T-helper 9 cell (primary cell): ENCODE results near the gene OR52W1.
"Not testable (repeated sequence)": the region's sequence is repeated elsewhere in the genome, so short reads cannot be mapped to it uniquely, and the experiment has no call there.

Experiments
- DNase-seq: peaks from one replicate; pipeline ENCODE4 v3.0.0-alpha.2; 2020

The OR52W1 gene

DNA sequence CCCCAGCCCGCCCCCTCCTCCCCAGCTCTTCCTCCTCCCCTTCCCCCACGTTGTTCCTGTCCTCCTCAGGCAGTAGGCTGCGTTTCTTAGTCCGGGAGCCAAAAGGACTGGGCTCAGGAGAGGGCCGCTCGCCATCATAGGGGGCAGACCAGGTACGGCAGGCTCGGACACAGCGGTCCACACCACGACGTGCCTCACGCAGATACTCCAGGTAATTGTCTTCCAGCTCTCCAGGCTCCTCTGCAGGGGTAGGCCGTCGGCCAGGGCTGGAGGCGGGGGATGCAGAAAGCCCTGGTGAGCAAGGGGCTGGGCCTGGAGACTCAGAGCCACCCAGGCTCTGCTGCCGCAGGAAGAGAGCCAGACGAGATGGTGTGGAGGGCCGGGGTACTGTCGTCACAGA lies 18.7 kb downstream of the OR52W1 start:
- DNase-seq, result no peak

DNA sequence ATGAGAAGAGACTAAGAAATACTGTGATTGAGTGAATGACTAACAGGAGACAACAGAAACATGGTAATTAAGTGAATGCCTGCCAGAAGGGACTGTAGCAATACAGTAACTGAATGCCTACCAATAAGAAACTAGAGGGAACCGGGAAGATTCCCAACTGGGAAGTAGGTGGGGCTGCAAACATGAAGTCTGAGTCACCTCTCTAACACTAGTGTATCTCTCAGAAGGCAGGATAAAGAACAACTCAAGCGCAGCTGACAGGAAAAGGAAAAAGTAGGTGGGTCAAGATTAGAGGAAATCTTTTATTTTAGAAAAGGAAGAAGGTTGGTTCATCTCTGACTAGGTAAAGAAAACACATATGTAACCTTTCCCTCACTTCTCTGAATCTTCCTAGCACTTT lies 20.3 kb downstream of the OR52W1 start:
- DNase-seq, result no peak

DNA sequence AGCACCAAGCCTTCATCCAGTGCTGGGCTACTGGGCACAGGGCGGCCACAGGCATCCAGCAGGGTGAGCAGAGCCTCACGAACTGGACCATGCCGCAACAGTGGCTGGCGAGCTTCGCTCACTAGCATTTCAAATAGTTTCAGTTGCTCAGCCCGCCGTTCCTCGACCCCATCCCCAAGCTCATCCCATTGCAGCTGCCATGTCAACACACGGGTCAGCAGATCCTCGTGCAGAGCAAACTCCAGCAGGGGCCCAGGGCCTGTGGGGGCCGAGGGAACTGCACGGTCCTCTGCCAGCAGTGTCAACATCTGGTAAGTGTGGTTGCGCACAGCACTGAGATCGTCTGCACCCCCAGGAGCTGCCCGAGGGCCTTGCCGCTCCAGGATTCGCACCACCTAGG lies 24.8 kb downstream of the OR52W1 start:
- DNase-seq, result no peak

DNA sequence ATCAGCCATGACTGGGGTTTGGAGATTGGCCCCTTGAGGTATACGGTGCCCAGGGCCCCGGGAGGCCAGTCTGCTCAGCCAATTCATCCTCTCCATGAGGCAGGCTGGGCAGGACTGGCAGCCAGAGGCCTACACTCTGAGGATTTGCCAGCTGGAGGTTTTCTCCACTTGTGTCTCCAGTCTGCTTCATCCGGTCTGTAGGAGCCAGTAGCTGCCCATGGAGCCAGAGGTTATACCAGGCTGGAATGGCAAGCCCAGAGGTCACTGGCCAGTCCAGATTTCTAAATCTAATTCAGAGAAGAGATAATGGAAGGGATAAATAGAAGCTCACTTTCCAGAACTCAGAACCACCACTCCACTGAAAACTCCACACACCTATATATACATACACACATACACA lies 25.4 kb downstream of the OR52W1 start:
- DNase-seq, result no peak

DNA sequence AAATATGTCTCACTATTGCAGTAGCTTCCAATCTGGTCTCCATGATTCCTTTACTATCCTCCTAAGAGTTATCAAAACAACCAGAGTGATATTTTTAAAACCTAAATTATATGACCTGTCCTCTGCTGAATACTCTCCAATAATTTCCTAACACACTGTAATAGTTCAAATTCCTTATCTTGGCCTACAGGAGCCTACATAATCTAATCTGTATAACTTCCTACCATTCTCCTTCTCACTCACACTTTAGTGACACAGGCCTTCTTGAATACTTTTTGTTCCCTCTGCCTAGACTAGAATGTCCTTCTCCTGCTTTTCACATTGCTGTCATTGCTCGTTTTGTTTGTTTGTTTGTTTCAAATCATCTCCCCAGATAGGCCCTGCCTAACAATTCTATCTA lies 26.0 kb downstream of the OR52W1 start:
- DNase-seq, result no peak

DNA sequence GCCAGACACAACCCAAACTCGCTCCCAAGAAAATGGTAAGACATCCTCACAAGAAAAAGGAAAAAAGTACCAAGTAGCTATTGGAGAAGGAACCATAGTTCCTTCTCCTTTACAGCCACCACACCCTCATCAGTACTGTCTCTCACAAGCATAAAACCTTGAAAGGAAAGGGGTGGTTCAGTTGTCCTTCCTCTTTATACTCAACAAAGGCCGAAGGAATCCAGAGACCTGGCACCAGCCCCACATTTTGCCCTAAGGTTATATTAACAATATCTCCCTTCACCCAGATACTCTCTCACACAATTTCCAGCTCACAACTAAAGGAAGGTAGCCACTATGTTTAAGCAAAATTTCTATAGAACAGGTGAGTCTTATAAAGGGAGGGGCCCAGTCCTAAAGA lies 26.9 kb downstream of the OR52W1 start:
- no peak for DNase-seq

DNA sequence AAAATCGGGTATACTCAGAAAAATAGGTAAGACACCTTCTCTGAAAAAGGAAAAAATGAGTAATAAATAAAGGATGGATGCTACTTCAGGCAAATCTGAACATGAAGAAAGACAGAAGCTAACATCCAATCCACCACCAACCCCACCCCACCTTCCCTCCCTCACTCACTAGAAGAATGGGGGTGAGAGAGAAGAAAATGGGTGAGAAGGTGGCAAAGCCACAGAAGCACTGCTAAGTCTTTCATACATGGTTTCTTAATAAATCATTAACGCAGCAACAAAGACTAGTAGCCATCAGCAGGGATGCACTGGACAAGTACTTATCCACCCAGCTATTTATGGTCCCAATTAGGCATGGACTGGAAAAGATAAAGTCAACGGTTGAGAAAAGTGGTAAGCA lies 29.5 kb downstream of the OR52W1 start:
- no peak for DNase-seq

DNA sequence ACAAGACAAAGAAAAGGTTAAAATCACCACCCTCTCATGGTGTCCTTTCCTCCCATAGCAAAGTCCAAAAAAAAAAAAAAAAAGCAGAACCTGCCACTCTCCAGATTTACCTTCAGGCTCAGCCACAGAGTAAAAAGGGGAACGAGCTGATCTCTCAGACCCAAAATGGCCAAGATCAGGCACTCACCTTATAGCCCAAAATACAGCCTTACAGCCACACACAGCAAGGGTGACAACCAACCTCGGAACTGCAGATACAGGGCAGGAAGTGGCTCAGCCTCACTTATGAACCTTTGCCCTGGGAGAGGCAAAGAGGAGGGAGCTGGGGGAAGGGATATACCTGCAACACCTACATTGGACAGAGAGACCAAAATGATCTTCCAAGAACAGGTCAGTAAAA lies 30.9 kb downstream of the OR52W1 start:
- no peak for DNase-seq

DNA sequence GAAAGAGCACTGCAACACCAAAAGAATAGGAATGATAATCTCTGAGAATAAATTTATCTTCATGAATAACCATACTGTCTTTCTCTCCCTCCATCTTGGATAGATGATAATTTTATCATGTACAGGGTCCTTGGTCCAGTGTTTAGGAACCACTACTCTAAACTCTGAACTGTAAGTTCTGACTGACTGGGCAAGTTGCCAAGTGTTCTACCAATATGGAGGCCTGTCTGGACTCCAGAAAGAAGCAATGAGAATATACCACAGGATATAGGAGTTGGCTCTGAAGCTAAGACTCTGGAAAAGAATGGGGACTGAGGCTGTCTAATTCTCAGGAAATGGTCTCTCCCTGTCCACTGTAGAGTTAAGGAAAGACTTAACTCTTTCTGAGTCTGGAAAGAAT lies 33.9 kb downstream of the OR52W1 start:
- DNase-seq, result no peak

DNA sequence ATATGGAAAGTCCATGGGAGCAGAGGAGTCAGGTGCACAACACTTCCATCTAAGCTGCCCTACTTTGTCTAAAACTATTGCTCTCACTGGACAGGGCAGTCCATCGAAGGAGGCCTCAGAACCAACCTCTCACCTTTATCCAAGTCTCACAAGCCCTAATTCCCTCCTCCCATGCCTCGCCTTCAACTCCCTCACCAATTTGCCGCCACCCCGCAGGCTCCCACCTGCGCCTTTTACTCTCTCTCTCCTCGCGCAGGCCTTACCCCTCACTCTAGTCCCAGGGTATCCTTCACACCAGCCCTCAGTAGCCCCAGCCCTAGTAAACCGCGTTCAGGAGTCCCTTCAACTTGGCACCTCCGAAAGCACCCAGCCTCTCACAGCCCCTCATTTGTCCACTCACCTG lies 35.0 kb downstream of the OR52W1 start:
- DNase-seq, result no peak

DNA sequence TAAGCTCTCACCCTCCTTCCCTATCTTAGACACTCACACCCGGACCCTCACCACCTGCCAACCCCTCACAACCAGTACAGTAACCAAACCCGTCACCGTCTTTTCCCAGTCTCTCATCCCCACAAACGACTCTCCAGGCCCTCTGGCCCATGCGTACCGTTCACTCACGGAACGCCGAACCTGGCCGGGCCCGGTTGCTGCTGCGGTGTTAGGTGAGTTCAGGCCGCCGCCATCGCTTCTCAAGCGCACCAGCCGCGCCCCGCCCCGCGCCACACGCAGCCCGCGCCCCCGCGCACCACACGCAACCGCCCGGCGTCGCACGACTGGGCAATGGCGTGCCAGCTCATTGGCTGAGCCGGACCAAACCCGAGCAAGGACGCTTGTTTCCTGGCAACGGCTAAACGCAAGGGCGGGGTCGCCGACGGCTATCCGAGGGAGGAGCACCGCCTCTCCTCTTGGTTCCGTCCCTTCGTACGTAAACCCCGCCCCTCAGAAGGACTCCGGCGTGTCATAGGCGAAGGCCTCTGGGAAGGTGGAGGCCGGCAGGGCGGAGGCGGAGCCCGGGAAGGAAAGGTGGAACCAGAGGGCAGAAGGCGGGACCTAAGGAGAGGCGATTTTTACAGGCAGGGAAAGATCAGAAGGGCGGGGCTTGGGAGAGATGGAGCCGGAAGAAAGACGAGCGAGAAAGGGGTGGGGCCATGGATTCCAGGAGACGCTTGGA lies 35.5 kb downstream of the OR52W1 start, which contains the start of gene FHIP1B:
Gene FHIP1B (minus strand): TSS at position 250 of the 721 bp plus-strand sequence. CDS start 10,120 bp downstream, outside the sequence.
- peak; percentile 96 for DNase-seq

DNA sequence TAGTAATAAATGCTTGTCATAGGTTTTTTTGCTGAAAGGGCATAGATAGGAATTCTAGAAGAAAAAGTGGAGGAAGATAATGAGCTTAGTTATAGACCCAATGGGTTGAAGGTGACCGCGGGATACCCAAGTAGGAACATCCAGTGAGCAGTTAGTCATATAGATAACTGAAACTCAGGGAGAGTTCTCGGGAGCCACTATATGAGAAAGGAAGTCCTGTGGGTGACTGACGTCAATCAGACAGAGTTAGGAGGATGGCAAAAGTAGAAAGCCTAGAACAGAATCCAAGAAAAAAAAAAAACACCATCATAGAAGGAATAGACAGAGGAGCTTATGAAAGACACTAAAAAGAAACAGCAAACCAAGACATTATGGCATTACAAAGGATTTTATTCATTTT lies 38.2 kb downstream of the OR52W1 start:
- DNase-seq, result no peak

DNA sequence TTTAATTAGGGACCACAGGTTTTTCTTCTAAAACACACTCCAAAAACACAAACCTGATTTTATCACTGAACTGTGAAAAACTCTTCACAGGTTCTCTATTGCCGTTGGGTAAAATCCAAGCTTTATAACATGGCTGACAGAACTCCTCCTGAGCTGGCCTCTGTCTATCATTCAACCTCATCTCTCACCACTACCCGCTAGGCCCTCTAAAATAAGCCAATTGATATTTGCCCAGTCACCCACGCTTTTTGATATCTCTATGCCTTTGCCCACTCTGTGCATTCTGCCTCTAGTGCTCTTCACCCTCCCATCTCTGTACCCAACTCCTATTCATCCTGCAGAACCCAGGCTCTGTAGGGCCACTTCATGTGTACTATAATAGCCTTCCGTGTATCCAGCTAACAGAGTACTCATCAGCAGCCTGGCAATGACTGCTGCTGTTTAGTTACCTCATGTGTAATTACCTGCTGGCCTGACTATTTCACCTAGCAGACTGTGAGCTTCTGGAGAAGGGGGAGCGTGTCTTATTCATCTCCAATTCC lies 38.8 kb downstream of the OR52W1 start:
- DNase-seq, result no peak

DNA sequence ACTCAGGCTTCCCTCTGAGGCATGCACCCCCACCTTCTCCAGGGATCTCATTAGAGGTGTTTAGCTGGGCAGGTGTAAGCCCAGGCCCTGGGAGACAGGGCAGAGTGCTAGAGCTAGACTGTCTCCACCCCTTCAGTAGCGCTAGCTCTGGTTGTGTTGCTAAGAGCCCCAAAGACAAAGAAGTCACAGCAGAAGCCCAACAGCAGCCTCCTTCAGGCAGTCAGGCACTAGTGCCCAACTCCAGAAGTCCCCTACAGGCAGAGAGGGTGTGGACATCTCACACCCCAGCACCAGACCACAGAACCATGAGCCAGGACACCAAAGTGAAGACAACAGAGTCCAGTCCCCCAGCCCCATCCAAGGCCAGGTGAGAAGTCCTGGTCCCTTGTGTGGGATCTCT lies 39.9 kb downstream of the OR52W1 start, which contains the start of gene CNGA4:
Gene CNGA4 (plus strand): TSS at position 188 of the 400 bp plus-strand sequence. CDS start 118 bp downstream, at position 306.
- DNase-seq, result no peak

DNA sequence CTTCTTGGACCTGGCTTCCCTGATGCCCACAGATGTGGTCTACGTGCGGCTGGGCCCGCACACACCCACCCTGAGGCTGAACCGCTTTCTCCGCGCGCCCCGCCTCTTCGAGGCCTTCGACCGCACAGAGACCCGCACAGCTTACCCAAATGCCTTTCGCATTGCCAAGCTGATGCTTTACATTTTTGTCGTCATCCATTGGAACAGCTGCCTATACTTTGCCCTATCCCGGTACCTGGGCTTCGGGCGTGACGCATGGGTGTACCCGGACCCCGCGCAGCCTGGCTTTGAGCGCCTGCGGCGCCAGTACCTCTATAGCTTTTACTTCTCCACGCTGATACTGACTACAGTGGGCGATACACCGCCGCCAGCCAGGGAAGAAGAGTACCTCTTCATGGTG lies 41.1 kb downstream of the OR52W1 start:
- DNase-seq, result no peak

DNA sequence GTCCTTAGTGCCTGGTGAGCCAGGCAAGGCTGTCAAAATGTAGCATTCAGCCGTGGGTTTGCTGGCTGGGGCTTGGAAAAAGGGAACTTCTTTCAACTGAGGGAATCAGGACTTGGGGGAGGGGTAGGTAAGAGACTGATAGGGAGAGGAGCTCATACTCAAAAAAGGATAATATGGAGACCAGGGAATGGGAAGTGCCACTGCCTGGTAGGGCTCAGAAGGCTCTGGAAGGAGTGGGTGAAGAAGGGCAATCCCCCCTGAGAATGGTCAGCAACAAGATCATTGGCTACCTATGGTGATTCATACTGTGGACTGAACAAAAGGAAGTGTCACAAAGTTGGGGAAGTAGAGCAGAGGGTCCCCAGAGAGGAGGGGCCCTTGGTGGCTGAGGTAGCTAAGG lies 41.8 kb downstream of the OR52W1 start:
- no peak for DNase-seq

DNA sequence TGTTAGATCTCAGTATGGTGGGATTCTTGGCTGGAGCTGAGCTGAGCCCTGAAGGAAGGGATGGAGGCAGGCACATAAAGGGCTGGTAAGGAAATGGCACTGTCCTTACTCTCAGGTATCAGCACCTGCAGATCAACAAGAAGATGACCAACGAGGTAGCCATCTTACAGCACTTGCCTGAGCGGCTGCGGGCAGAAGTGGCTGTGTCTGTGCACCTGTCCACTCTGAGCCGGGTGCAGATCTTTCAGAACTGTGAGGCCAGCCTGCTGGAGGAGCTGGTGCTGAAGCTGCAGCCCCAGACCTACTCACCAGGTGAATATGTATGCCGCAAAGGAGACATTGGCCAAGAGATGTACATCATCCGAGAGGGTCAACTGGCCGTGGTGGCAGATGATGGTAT lies 42.3 kb downstream of the OR52W1 start:
- no peak for DNase-seq

DNA sequence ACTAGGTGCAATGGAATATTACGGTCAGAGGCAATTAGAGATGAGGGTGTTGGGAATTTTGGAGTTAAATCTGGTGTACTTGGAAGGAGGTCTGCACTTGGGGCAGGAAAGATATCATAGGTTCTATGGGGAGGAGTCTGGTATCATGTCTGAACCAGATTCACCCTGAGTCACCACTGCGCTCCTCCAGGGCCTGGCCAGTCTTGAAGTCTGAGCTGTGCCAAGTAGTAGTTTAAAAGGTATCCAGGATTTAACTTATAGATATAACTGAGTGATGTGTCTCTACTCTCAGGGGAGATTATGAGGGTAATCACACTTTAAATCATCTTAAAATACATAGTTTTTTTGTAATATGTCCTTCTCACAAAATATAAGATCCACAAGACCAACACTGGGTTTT lies 46.5 kb downstream of the OR52W1 start:
- DNase-seq, result no peak

DNA sequence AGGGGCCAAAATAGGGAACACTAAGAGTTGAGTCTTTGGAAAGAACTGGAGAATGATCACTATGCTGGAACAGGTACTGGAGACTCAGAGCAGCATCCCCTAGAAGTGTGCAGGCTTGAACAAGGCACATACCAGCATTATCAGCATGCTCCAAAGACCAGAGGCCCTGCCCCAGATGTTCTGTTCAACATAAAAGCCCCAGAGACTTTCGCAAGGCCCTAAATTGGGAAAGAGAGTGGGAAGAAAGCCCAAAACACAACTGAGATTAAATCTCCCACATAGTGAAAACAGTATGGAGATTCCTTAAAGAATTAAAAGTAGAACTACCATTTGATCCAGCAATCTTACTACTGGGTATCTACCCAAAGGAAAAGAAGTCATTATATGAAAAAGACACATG lies 49.2 kb downstream of the OR52W1 start:
- DNase-seq, result no peak

DNA sequence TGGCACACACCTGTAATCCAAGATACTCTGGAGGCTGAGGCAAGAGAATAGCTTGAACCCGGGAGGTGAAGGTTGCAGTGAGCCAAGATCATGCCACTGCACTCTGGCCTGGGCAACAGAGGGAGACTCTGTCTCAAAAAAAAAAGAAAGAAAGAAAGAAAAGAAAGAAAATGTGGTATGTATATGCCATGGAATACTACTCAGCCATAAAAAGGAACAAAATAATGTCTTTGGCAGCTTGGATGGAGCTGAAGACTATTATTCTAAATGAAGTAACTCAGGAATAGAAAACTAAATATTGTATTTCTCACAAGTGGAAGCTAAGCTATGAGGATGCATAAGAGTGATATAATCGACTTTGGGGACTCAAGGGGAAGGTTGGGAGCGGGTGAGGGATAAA lies 49.9 kb downstream of the OR52W1 start:
- DNase-seq, result not testable (repeated sequence)
